WTC11 (cell line): ENCODE results near the gene RNF224. TPM values are rescaled to one million over a fixed set of nuclear protein-coding genes. Genes with fewer than 3 reads are reported as not detected.

Source experiments
- ATAC-seq: fragments of 200-7000 bp; cut with Tn5 transposase; 2 replicates; pipeline ENCODE4 v1.10.0; 2021; ENCODE audit warnings: mild to moderate bottlenecking, moderate library complexity
- CTCF ChIA-PET: fragments of 300-600 bp; sonication (Branson Sonifier 250); formaldehyde crosslinking; loops from one replicate; lab custom pipeline; 2021; ENCODE audit warnings: antibody characterized with exemption; lab: Charles Lee
- POLR2A ChIA-PET: fragments of 350-600 bp; sonication (Branson Sonifier 250); formaldehyde crosslinking; loops from one replicate; lab custom pipeline; 2021; ENCODE audit warnings: antibody characterized with exemption; lab: Charles Lee
- DNase-seq: peaks from one replicate; pipeline ENCODE4 v3.0.0; 2021; ENCODE audit warnings: low spot score
- H3K27ac Mint-ChIP-seq: 2 replicates; pipeline ENCODE4 v1.8.0; 2021; ENCODE audit warnings: mixed read lengths
- H3K27me3 Mint-ChIP-seq: 2 replicates; pipeline ENCODE4 v1.8.0; 2021; ENCODE audit warnings: low read depth, mild to moderate bottlenecking, moderate library complexity, mixed read lengths
- H3K36me3 Mint-ChIP-seq: 2 replicates; pipeline ENCODE4 v1.8.0; 2021; ENCODE audit warnings: mixed read lengths
- H3K4me1 Mint-ChIP-seq: 2 replicates; pipeline ENCODE4 v1.8.0; 2022; ENCODE audit warnings: mixed read lengths
- H3K4me3 Mint-ChIP-seq: 2 replicates; pipeline ENCODE4 v1.8.0; 2021; ENCODE audit warnings: mild to moderate bottlenecking, moderate library complexity, mixed read lengths
- H3K9me3 Mint-ChIP-seq: 2 replicates; pipeline ENCODE4 v1.8.0; 2021; ENCODE audit warnings: mixed read lengths
- AR ChIP-seq: fragments of 250-450 bp; sonication (Bioruptor Pico); IDR thresholded peaks from 2 replicates; pipeline ENCODE4 v1.9.0; 2021; ENCODE audit warnings: mild to moderate bottlenecking
- ATF2 ChIP-seq: sonication (generic); formaldehyde crosslinking; IDR thresholded peaks from 2 replicates; pipeline ENCODE4 v1.8.1; 2022; ENCODE audit warnings: low read depth, missing genetic modification reagents, borderline replicate concordance
- CBFB ChIP-seq: sonication (generic); formaldehyde crosslinking; IDR thresholded peaks from 2 replicates; pipeline ENCODE4 v1.8.1; 2022; ENCODE audit warnings: mild to moderate bottlenecking, low read depth, missing genetic modification reagents
- IRF2 ChIP-seq: sonication (generic); formaldehyde crosslinking; IDR thresholded peaks from 2 replicates; pipeline ENCODE4 v1.8.0; 2022; ENCODE audit warnings: low read depth, missing genetic modification reagents, borderline replicate concordance
- KAT7 ChIP-seq: sonication (generic); formaldehyde crosslinking; IDR thresholded peaks from 2 replicates; pipeline ENCODE4 v1.8.1; 2023; ENCODE audit warnings: missing genetic modification reagents, mild to moderate bottlenecking, borderline replicate concordance
- MAX ChIP-seq: sonication (generic); formaldehyde crosslinking; IDR thresholded peaks from 2 replicates; pipeline ENCODE4 v1.8.0; 2022; ENCODE audit warnings: mild to moderate bottlenecking, missing genetic modification reagents
- NFE2L1 ChIP-seq: sonication (generic); formaldehyde crosslinking; IDR thresholded peaks from 2 replicates; pipeline ENCODE4 v1.8.1; 2023; ENCODE audit warnings: missing genetic modification reagents
- NR2C2 ChIP-seq: sonication (generic); formaldehyde crosslinking; IDR thresholded peaks from 2 replicates; pipeline ENCODE4 v1.8.0; 2022; ENCODE audit warnings: mild to moderate bottlenecking, missing genetic modification reagents
- NR3C1 ChIP-seq: sonication (generic); formaldehyde crosslinking; conservative IDR thresholded peaks from 2 replicates; pipeline ENCODE4 v1.8.1; 2023; ENCODE audit warnings: low read depth, mild to moderate bottlenecking, missing genetic modification reagents
- PRDM15 ChIP-seq: sonication (generic); formaldehyde crosslinking; IDR thresholded peaks from 2 replicates; pipeline ENCODE4 v1.8.0; 2022; ENCODE audit warnings: missing genetic modification reagents
- PRRX2 ChIP-seq: fragments of 250-450 bp; sonication (Bioruptor Pico); IDR thresholded peaks from 2 replicates; pipeline ENCODE4 v1.8.0; 2021; ENCODE audit warnings: mild to moderate bottlenecking
- TEAD1 ChIP-seq: sonication (generic); formaldehyde crosslinking; IDR thresholded peaks from 2 replicates; pipeline ENCODE4 v1.8.0; 2022; ENCODE audit warnings: mild to moderate bottlenecking, missing genetic modification reagents
- TP53 ChIP-seq: sonication (generic); formaldehyde crosslinking; IDR thresholded peaks from 2 replicates; pipeline ENCODE4 v1.8.1; 2023; ENCODE audit warnings: mild to moderate bottlenecking, missing genetic modification reagents
- USF1 ChIP-seq: sonication (generic); formaldehyde crosslinking; IDR thresholded peaks from 2 replicates; pipeline ENCODE4 v1.8.0; 2022; ENCODE audit warnings: mild to moderate bottlenecking, missing genetic modification reagents
- ZMAT4 ChIP-seq: fragments of 250-450 bp; sonication (Bioruptor Pico); IDR thresholded peaks from 2 replicates; pipeline ENCODE4 v1.9.0; 2021; ENCODE audit warnings: mild to moderate bottlenecking
- ZNF281 ChIP-seq: sonication (generic); formaldehyde crosslinking; IDR thresholded peaks from 2 replicates; pipeline ENCODE4 v1.8.0; 2023; ENCODE audit warnings: mild to moderate bottlenecking, missing genetic modification reagents
- ZNF512 ChIP-seq: sonication (generic); formaldehyde crosslinking; IDR thresholded peaks from 2 replicates; pipeline ENCODE4 v1.8.1; 2022; ENCODE audit warnings: missing genetic modification reagents, borderline replicate concordance
- total RNA-seq: library from RNA; stranded (reverse); gene quantifications from 3 replicates; pipeline ENCODE4 v1.2.3, GENCODE V29; 2021

The RNF224 gene
- total RNA-seq, 1 experiment from 2014 or later: 0.59 TPM

GRCh38 chr9:137204731-137205125, 22.6 kb upstream of the RNF224 start (continued):
- no peak for TF ChIP-seq ATF2 (CRISPR knock-in tag)

- POLR2A ChIA-PET: interaction anchor here (1.4 kb wide), 1 partner anchor 17 kb away, joined by 4 read pairs; the partner anchor contains the start of gene SSNA1
- Mint-ChIP-seq H3K9me3 (no peaks in the 10 kb centered on the region), H3K4me3 (peak within 1 kb of the TSS; percentile 97), H3K27me3 (no peaks in the 10 kb centered on the region), H3K36me3 (peaks cover 24% of the 10 kb centered on the region), H3K4me1 (peaks cover 31% of the 10 kb centered on the region), H3K27ac (peak within 1 kb of the TSS; percentile 82)
- ATAC-seq (peak; percentile 2; the same call in 1 of the 2 replicates), DNase-seq (peak; percentile 95)
- CTCF ChIA-PET: interaction anchor here (0.9 to 1.8 kb wide), 4 partner anchors 15 to 32 kb away, joined by 3 to 6 read pairs (median 4); partner anchors contain the start of gene SSNA1
- TF ChIP-seq AR (CRISPR knock-in tag) (no peak), PRRX2 (no peak), CBFB (CRISPR knock-in tag) (no peak), ATF2 (CRISPR knock-in tag) (no peak), ZMAT4 (no peak), KAT7 (CRISPR knock-in tag) (no peak; the same call in 1 of the 2 replicates), MAX (peak; percentile 70), NFE2L1 (CRISPR knock-in tag) (no peak), TEAD1 (CRISPR knock-in tag) (peak; percentile 73; the same call in 1 of the 2 replicates), ZNF512 (CRISPR knock-in tag) (no peak), ZNF281 (no peak; the same call in 1 of the 2 replicates), TP53 (CRISPR knock-in tag) (no peak), NR2C2 (CRISPR knock-in tag) (0 out of 2 replicates have a peak, but pooled peaks have one; percentile 8), USF1 (CRISPR knock-in tag) (0 out of 2 replicates have a peak, but pooled peaks have one; percentile 27), NR3C1 (no peak), PRDM15 (no peak), IRF2 (no peak)
Measured at GRCh38 chr9:137205126-137206069, 21.9 kb upstream of the RNF224 start, which contains the start of the genes NDOR1 and TMEM203. NDOR1 (plus strand) TSS chr9:137205700; CDS start chr9:137205778, 78 bp downstream. TMEM203 (minus strand) TSS chr9:137205648; CDS start chr9:137205414, 234 bp downstream.
